ENCODE results near the gene TLR4.

GRCh38 chr9:117703537-117703936 is 666 bp upstream of the TLR4 start:
- no peak for TF ChIP-seq REST (IDR thresholded peaks at IDR 0.05; ENCODE audit: borderline replicate concordance)
- no peak for TF ChIP-seq POLR2AphosphoS5 (IDR thresholded peaks at IDR 0.05)
- no peak for TF ChIP-seq CTCF (IDR thresholded peaks at IDR 0.05; ENCODE audit: poor library complexity, severe bottlenecking)
- no peak for TF ChIP-seq EZH2 (IDR thresholded peaks at IDR 0.05; ENCODE audit: borderline replicate concordance, insufficient read depth, low read length, poor library complexity, severe bottlenecking)

Measured in neural cell (in vitro differentiated cells).